ENCODE measurements around the gene TACC3. TPM values are rescaled to one million over a fixed set of nuclear protein-coding genes. Genes with fewer than 3 reads are reported as not detected.

Gene TACC3
- total and polyA plus RNA-seq, 12 donors, result 2.3 to 16.2 (median 4.8) TPM

GRCh38 chr4:1683261-1683735, 38.0 kb upstream of the TACC3 start:
- no peaks in the 10 kb centered on the region for H3K36me3 ChIP-seq
- ATAC-seq, result peak in 2 of 8 donors; percentile 14 to 17
- peak overlapping the region in 9 of 10 donors; percentile 55 to 72 (median 66) for H3K4me3 ChIP-seq
- peak in 1 of 2 donors; percentile 9 for DNase-seq
- peak overlapping the region in 9 of 10 donors; percentile 15 to 83 (median 62) for H3K27ac ChIP-seq
- H3K27me3 ChIP-seq, result no peaks in the 10 kb centered on the region
- WGBS, 2 donors, result 11 to 15% methylated on average over 13 of the region's 13 CpGs
- TF ChIP-seq CTCF (IDR thresholded peaks at IDR 0.05), result no peak
- peaks cover 0 to 18% (median 8%) of the 10 kb centered on the region in 9 donors for H3K4me1 ChIP-seq
- H3K9me3 ChIP-seq, result no peaks in the 10 kb centered on the region
- intact Hi-C loops (cut with DNase I), result no loop called here

- WGBS, 2 donors, result 1% methylated on average over 60 to 109 of the region's 118 CpGs
- Histone ChIP-seq H3K27ac (peak within 1 kb of the TSS; percentile 15 to 83 (median 64)), H3K4me3 (peak within 1 kb of the TSS; percentile 12 to 72 (median 66)), H3K27me3 (no peaks in the 10 kb centered on the region), H3K4me1 (peaks cover 0 to 18% (median 8%) of the 10 kb centered on the region in 9 donors), H3K9me3 (no peaks in the 10 kb centered on the region), H3K36me3 (no peaks in the 10 kb centered on the region)
- intact Hi-C loops (cut with DNase I), result no loop called here
- DNase-seq (peak; percentile 89 to 96), ATAC-seq (peak; percentile 91 to 98 (median 94))
- TF ChIP-seq CTCF (IDR thresholded peaks at IDR 0.05), result peak in 2 of 9 donors; percentile 7
Observed at GRCh38 chr4:1683736-1684505, 37.4 kb upstream of the TACC3 start, which contains the start of gene FAM53A. FAM53A (minus strand) TSS chr4:1684313; CDS start chr4:1668741, 15,572 bp downstream.

GRCh38 chr4:1684506-1685234, 36.7 kb upstream of the TACC3 start:
- peak in 6 of 8 donors; percentile 2 to 59 (median 8) for ATAC-seq
- intact Hi-C loops (cut with DNase I), result no loop called here
- Histone ChIP-seq H3K27me3 (no peaks in the 10 kb centered on the region), H3K36me3 (peaks cover 0 to under 1% (median 0%) of the 10 kb centered on the region in 9 donors), H3K27ac (peak overlapping the region in 6 of 10 donors; percentile 21 to 67 (median 62)), H3K4me3 (peak overlapping the region in 9 of 10 donors; percentile 40 to 69 (median 56)), H3K4me1 (peaks cover 0 to 18% (median 8%) of the 10 kb centered on the region in 9 donors), H3K9me3 (no peaks in the 10 kb centered on the region)
- 33 to 34% methylated on average over 55 to 66 of the region's 66 CpGs for WGBS, 2 donors
- TF ChIP-seq CTCF (IDR thresholded peaks at IDR 0.05), result no peak
- no peak for DNase-seq

All from heart right ventricle (tissue), 16 donors.